Gastroesophageal sphincter (tissue), 3 donors: ENCODE data around the gene RAD51B.

Source experiments
- EP300 ChIP-seq: sonication (generic); formaldehyde crosslinking; IDR thresholded peaks from one replicate; pipeline ENCODE4 v1.6.1; 2017; ENCODE audit warnings: antibody characterized with exemption, mild to moderate bottlenecking
- POLR2AphosphoS5 ChIP-seq: sonication (generic); formaldehyde crosslinking; IDR thresholded peaks from one replicate; pipeline ENCODE4 v1.6.1; 2017; ENCODE audit warnings: antibody characterized with exemption
- TF ChIP-seq, protein P1 (sequence below), 4 experiments: fragments of 200-600 bp in 2 of 4; fragments of 450-650 bp in 2 of 4; sonication (generic) in 1 of 4; IDR thresholded peaks; one replicate each; pipeline ENCODE4 v1.5.1; 2017 to 2019; ENCODE audit warnings: antibody characterized with exemption in 4 of 4, mild to moderate bottlenecking in 2 of 4, moderate library complexity in 2 of 4

DNA sequence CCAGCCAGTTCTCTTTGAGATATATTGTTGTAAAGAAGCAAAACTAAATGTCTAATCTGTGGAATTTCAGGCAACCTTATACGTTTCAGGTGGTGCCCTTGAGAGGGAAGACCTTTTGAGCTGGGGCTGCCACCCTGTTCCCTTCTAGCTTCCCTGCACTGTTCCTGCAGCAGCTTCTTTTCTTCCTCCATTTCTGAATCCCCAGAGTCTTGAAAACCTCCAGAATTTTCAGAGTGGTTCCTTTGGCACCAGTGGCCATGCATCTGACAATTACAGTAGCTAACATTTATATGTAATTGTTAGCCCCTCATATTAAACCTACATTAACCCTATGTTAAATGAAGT is 702.0 kb downstream of the RAD51B start:
- TF ChIP-seq POLR2AphosphoS5 (no peak), EP300 (no peak)
- TF ChIP-seq, protein P1, sequence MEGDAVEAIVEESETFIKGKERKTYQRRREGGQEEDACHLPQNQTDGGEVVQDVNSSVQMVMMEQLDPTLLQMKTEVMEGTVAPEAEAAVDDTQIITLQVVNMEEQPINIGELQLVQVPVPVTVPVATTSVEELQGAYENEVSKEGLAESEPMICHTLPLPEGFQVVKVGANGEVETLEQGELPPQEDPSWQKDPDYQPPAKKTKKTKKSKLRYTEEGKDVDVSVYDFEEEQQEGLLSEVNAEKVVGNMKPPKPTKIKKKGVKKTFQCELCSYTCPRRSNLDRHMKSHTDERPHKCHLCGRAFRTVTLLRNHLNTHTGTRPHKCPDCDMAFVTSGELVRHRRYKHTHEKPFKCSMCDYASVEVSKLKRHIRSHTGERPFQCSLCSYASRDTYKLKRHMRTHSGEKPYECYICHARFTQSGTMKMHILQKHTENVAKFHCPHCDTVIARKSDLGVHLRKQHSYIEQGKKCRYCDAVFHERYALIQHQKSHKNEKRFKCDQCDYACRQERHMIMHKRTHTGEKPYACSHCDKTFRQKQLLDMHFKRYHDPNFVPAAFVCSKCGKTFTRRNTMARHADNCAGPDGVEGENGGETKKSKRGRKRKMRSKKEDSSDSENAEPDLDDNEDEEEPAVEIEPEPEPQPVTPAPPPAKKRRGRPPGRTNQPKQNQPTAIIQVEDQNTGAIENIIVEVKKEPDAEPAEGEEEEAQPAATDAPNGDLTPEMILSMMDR (IDR thresholded peaks at IDR 0.05), result no peak
